ENCODE measurements around the gene KRTAP5-6.
"Not testable (repeated sequence)": the region's sequence is repeated elsewhere in the genome, so short reads cannot be mapped to it uniquely, and the experiment has no call there.

Gene KRTAP5-6

DNA sequence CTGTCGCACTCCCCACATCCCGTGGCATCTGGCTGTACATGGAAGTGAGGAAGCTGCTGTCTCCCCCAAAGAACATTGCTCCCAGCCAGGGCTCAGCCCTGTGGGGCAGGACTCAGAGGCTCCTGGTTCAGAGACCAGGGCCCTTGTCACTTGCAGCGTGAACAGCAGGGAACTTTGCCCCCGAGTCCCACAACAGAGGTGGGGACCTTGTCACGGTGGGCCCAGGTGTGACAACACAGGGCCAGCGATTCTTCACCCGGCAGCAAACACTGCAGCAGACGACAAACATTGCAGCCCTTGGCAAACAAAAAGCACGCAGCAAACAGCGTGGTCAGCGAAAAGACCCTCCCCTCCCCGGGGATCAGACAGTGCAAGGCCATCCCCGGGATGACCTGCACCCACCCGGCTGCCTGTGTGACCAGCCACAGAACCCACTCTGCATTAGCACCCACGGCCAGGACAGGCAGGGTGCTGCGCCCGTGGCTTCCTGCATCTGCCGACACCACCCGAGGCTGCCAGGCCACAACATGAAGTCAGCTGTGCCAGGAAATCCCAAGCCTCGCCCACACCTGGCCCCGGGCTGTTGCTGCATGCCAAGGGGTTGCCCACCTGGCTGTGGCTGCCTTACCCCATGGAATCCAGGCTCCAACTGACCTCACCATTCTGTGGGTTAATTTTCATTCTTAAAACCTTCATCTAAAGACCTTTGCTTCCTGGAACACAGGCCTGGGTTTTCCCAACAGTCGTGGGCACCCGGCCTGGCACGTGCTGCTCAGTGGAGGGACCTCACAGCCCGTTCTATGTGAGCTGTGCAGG lies 35.3 kb upstream of the KRTAP5-6 start:
- DNase-seq, result not testable (repeated sequence)

DNA sequence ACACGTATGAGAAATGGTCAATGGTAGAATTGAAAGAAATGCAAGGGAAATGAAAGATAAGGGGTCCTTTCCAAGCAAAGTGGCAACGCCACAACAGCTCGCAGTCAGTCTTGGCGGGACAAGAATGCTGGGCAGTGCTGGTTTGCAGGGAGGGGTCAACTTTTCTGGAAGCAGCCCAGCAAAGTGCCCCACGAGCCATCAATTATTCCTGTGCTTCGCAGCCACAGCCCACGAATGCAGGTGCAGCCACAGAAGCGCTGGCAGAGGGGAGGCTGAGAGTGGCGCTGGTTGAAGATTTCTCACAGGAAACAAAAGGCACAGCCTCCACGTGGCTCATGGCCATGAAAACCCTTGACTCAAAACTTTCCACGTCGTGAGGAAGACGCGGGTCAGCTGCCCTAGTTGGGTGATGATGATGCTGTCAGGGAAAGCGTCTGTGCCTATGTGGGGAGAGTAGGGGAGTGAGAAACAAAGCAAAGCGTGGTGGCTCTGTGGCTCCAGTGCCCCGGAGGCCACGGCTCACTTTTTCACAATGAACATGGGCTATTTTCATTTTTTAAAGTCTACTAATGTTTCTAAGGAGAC lies 34.2 kb upstream of the KRTAP5-6 start:
- not testable (repeated sequence) for DNase-seq

DNA sequence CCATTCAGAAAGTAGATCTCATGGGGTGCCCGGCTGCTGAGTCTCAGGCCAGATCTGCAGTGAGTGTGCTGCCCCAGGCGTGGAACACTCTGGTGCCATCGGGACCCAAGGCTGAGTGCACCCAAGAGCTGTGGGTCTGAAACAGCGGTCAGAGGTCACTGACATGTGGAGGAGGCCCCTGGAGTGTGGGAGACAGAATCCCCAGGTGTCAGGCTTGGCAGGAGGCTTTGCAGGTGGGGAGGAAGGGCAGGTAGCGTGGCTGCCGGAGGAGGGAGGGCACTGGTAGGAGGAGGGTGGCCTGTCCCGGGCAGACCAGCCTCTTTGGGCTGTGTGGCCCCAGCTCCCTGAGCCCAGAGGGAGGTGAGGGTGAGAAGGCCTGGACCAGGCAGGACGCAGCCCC lies 31.7 kb upstream of the KRTAP5-6 start:
- no peak for DNase-seq

DNA sequence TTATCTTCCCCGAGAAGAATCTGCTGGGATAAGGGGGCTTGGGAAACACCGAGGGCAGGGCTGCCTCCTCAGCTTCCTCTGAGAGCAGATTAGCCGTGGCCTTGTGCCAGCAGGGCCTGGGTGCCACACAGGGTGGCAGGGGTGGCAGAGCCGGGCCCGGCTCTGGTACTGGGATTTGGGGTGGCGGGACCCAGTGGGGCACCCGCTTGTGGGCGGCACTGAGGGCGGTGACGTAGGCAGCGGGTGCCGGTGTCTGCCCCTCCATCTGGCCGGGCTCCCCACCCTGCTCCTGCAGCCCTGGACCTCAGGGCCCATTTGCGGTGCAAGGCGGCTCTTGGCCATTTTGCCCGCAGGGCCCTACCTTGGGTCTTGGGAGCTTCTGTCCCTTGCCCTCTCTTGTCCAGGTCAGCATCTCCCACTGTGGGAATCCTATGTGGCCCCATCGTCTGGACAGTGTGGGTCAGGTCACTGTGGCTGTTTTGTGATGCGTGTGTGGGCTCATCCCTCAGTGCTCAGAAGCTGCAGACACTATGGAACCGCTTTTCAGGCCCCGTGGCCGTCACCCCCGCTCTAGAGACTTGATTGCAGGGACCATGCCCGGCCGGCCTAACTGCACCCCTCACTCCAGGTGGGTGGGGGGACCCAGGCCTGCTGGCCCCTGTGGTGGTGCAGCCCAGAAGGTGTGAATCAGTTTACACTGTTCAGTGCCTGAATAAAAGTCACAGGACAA lies 29.7 kb upstream of the KRTAP5-6 start:
- DNase-seq, result no peak

DNA sequence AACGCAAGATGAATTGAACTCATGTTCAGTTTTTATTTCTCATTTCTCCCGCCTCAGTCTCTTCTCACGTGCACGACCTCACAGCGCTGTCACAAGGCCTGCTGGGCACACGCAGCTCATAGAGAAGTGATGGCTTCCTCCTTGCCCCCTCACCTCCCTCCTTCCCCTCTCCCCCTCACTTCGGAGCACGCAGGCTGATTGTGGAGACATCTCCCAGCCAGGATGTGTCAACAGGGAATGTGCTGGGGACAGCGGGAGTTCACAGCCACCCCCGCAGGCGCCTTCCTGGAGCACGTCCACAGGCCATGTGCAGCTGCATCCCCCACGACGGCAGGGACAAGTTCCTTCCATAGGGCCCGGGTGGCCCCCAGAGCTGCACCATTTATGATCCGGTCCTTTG lies 29.1 kb upstream of the KRTAP5-6 start:
- no peak for DNase-seq

DNA sequence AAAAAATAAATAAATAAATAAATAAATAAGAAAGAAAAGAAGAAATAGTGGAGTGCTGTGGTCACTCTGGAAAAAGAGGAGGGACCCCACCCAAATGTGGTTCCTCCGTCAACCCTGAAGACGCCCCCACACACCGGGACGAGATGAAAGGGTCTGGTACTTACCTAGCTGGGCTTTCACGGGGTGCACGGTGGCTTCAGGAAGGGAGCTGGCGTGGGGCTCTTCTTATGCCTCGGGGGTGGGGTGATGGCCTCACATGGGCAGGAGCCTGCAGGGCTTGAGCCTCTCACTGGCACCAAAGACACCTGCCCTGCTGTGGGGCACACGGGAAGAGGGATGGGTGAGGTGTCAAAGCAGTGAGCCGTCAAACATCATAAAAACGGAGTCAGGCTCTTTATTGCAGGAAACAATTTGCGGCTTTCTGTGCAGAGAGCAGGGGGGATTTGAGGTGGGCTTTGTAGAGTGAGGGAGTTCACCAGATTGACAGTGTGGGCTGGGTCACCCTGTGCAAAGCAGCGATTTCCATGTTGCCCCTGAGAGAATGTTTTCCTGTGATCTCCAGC lies 28.0 kb upstream of the KRTAP5-6 start:
- no peak for DNase-seq

DNA sequence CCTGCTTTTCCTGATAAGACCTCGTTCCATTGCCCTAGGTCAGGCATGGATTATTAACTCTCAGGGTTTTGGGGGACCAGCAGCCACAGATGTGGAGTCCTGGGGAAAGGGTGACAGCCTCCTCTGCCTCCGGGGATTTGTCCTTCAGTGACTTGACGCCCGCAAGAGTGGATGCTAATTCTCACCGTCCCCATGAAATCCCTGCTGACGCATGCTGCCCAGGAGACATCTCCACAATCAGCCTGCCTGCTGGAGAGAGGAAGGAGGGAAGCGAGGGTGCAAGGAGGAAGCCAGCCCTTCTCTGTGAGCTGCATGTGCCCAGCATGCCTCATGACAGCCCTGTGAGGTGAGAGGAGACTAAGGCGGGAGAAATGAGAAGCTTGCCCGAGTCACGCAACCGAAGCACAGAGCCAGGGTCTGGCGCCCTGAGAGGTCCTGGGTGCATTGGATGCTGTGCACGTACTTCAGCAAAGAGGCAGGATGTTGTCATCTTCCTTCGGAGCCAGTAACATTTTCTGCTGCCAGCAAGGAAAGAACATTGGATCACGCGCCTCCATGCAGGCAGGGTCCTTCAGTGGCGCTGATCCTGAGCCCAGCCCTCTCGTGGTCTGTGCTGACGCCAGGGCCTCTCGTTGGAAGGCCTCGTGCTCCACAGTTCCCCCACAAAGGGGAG lies 27.3 kb upstream of the KRTAP5-6 start:
- DNase-seq, result no peak

DNA sequence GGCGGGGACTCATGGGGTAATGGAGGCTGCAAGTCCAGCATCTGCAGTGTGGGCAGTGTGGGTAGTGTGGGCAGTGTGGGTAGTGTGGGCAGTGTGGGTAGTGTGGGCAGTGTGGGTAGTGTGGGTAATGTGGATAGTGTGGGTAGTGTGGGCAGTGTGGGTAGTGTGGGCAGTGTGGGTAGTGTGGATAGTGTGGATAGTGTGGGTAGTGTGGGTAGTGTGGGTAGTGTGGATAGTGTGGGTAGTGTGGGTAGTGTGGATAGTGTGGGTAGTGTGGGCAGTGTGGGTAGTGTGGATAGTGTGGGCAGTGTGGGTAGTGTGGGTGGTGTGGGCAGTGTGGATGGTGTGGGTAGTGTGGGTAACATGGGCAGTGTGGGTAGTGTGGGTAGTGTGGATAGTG lies 26.5 kb upstream of the KRTAP5-6 start:
- DNase-seq, result not testable (repeated sequence)

DNA sequence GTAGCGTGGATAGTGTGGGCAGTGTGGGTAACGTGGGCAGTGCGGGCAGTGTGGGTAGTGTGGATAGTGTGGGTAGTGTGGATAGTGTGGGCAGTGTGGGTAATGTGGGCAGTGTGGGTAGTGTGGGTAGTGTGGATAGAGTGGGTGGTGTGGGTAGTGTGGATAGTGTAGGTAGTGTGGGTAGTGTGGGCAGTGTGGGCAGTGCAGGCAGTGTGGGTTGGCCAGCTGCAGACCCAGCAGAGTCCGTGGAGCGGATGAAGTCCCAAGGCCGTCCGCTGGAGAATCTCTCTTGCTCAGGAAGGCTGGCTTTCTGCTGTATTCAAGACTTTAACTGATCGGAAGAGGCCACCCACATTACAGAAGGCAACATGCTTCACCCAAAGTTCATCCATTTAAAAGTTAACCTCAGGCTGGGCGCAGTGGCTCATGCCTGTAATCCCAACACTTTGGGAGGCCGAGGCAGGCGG lies 26.1 kb upstream of the KRTAP5-6 start:
- no peak for DNase-seq

DNA sequence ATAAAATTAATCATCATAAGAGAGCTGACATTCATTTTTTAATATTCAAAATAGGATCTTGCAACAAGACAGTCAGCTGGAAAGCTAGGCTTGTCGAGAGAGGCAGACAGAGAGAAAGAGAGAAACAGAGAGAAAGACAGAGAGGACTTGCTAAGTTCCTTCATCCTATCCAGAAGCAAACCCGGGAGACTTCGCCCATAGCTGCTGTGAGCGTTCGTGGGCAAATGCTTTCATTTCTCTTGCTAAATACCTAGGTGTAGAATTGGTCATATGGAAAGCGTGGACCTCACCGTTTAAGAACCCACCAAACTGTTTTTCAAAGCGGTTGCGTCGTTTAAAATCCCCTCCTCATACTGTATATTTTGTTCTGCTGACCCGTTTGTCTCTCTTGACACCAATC lies 25.3 kb upstream of the KRTAP5-6 start:
- DNase-seq, result no peak

DNA sequence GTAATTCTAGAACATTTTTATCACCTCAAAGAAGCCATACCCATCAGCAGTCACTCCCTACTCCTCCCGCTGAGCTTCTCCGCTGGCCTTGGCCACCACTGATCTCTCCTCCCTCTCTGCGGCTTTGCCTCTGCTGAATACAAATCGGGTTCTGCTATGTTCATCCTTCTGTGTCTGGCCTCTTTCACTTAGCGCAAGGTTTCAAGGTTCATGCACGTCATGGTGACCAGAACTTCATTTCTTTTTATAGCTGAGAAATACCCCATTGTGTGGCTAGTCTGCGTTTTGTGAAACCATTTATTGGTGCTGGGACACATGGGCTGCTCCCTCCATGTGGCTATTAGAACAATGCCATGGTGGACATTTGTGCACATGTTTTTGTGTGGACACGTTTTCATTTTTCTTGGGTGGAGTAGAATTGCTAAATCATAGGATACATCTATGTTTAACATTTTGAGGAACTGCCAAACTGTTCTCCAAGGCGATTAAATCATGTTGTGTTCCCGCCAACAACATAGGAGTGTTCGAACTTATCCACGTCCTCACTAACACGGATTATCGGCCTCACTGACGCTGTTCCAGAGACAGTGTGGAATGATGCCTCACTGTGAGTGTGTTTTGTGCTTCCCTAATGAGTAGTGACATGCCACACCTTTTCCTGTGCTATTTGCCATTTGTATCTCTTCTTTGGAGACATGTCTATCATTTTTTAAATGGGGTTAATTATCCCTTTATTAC lies 24.2 kb upstream of the KRTAP5-6 start:
- DNase-seq, result no peak

DNA sequence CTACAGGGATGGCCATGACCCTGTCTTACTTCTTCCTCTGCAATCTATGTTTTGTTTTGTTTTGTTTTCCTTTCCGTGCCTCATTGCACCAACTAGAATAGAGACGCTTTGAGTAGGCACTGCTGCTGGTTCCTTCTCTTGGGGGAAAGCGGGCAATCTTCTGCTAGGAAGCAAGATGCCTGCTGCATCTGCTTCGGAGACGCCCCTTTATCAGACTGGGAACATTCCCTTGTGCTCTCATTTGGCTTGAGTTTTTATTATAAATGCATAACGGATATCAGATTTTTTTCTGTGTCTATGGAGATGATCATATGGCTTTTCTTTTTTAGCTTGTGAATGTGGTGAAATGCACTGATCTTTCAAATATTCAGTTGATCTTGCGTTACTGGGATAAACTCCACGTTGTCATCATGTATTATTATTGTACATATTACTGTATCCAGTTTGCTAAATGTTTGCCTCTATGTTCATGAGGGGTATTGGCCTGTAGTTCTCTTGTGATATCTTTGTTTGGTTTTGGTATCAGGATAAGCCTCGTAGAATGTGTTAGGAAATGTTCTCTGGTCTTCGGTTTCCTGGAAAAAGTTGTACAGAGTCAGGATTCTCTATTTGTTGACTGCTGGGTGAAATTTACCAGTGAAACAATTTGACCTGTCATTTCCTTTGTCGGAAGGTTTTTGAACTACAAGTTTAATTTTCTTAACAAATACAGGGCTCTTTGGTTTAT lies 23.4 kb upstream of the KRTAP5-6 start:
- DNase-seq, result no peak

DNA sequence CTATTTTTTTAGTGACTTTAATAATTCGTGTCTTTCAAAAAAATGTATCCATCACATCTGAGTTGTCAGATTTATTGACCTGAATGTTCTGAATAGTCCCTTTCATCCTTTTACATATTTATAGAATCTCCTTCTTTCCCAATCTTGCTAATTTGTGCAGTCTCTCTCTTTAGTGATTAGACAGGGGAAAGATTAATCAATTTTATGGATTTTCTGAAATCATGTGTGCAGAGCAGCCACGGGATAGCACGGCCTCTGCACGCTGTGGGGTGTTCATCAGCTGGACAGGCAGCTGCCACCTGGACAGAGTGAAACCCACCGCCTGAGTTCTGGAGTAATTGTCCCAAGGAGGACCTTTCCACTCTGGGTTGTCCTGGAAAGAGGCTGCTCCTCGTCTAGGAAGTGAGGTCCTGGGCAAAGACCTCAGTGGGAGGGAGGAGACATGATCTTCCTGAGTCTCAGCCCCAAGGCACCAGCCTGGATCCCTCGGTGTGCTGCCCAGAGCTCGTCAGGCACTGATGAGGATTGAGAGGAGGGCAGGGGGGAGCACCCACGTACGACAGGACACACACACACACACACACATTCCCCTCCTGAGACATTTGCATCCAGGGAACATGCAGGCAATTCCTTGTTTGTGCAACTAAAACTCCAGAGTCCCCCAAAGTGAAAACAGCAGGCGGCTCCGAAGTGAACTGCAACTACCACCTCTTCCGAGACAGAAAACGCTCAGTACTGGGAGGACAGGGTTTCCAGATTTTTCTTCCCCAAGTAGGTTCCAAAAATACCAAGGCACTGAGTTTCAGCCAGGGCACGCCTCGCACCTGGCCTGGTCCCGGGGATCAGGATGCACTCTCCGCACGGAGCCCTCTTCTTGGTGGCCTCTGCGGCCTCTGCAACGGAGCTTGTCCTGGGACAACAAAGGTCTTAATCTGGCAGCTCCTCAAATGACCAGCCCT lies 22.5 kb upstream of the KRTAP5-6 start:
- no peak for DNase-seq

DNA sequence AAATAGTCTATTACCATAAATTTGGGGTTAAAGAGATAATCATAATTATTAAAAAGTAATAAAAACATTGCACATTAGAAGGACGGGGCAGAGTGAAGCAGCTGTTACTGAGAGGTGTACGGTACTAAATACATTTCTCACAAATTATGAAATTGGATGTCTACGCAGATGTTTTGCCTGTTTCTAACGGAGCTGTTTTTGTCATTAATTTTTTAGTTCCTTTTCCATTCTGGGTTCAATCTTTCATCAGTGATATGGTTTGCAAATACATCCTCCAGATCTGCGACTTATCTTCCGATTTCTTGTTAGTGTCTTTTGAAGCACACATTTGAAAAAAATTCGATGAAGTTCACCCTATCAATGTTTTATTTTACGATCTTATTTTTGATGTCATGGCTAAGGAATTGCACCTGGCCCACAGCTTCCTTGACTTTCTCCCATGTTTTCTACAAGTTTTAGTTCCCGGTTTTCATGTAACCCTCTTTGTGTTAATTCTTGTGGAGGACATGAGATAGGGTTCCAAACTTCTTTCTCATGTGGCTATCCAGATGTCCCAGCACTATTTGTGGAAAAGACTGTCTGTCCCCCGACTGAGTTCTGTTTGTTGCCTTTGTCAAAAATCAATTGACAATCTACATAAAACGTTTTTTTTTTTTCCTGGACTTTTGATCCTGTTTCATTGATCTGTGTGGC lies 21.3 kb upstream of the KRTAP5-6 start:
- no peak for DNase-seq

DNA sequence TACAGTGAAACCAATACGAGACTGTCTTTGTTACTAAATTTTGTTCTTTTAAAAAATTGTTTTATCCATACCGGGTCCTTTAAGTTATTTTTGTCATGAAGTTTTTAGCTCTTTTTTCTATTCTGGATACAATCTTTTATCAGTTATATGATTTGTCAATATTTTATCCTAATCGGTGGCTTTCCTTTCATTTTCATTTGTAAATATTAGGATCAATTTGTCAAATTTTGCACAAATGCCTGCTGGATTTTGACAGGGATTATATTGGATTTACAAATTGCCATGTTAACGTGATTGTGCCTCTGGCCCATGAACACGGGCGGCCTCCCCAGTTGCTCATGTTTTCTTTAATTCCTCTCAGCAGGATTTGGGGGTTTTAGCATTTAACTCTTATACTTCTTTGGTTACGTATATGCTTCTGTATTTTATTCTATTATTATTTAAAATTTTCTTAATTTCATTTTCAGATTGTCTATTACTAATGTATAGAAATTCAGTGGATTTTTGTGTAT lies 20.7 kb upstream of the KRTAP5-6 start:
- DNase-seq, result no peak

DNA sequence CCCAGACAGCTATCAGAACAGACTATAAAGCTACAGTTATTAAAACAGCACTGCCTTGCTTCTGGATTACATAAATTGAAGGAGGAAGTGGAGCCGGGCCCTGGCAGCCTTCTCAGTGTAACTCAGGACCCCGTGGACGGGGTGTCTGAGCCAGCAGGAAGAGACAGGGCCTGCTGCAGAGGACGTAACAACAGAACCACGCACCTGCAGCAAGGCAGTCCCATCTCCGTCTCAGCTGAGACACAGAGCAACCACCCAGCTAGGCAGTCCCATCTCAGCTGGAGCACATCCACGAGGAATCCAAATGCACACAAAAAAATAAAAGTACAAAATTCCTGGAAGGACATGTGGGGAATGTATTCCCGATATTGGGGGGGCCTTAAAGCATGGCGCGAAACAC lies 17.1 kb upstream of the KRTAP5-6 start:
- DNase-seq, result no peak

DNA sequence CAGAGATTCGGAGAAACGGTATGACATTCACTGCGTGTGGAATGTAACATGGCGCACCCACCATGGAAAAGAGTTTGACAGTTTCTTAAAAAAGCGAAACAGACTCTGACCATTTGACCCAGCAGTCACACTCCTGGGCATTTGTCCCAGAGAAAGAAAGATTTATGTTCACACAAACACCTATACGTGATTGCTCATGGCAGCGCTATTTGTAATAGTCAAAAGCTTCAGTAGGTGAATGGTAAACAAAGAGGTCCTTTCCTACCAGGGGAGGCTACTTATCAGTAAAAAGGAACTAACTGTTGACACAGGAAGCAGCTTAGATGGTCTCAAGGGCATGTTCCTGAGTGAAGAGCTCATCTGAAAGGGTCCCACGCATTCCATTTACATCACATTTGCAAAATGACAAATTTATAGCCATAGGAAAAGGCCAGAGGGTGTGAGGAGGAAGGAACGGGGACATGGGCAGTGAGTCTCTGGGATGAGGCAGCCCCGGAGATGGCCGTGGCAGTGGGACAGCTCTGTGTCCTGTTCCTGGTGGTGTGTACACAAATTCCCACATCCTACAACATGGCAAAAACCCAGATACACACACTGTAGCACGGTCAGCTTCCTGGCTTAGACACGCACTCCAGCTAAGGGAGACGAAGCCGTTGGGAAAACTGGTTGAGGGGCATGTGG lies 14.6 kb upstream of the KRTAP5-6 start:
- DNase-seq, result no peak

DNA sequence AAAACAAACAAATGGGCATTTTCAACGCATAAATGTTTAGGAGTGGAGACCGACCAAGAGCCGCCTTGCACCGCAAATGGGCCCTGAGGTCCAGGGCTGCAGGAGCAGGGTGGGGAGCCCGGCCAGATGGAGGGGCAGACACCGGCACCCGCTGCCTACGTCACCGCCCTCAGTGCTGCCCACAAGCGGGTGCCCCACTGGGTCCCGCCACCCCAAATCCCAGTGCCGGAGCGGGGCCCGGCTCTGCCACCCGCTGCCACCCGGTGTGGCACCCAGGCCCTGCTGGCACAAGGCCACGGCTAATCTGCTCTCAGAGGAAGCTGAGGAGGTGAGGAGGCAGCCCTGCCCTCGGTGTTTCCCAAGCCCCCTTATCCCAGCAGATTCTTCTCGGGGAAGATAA lies 13.8 kb upstream of the KRTAP5-6 start:
- not testable (repeated sequence) for DNase-seq
